ENCODE results near the gene POLD4. TPM values are rescaled to one million over a fixed set of nuclear protein-coding genes. Genes with fewer than 3 reads are reported as not detected.

Gene POLD4
- total RNA-seq, 1 experiment from 2014 or later = 95.1 TPM

DNA sequence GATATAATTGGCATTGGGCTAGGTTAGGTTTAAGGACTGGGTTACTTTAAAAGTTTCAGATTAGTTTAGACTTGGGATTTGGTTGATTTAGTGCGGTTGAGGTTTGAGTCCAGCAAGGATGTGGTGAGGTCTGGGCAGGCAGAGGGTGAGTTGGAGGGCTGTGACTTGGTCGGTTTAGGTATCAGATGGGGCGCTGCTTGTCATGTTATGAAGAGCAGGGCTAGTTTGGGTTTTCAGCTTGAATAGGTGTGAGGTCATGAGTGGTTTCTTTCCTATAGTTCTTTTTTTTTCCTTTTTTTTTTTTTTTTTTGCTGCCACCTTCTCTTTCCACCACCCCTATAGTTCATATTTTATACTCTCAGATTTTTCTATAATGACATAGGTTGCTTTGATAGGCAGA lies 15.3 kb upstream of the POLD4 start:
- Mint-ChIP-seq H3K27ac (ENCODE audit: unreplicated experiment) (no peak overlapping the region), H3K4me1 (ENCODE audit: low read depth, unreplicated experiment) (peaks cover 33% of the 10 kb centered on the region), H3K36me3 (ENCODE audit: insufficient read depth, unreplicated experiment) (peaks cover 45% of the 10 kb centered on the region), H3K4me3 (ENCODE audit: low read depth, unreplicated experiment) (no peak overlapping the region), H3K9me3 (ENCODE audit: low read depth, unreplicated experiment) (no peaks in the 10 kb centered on the region), H3K27me3 (ENCODE audit: unreplicated experiment) (no peaks in the 10 kb centered on the region)
- DNase-seq = no peak
- intact Hi-C loops (cut with micrococcal nuclease; ENCODE audit: unreplicated experiment) = no loop called here
- TF ChIP-seq, protein P1, sequence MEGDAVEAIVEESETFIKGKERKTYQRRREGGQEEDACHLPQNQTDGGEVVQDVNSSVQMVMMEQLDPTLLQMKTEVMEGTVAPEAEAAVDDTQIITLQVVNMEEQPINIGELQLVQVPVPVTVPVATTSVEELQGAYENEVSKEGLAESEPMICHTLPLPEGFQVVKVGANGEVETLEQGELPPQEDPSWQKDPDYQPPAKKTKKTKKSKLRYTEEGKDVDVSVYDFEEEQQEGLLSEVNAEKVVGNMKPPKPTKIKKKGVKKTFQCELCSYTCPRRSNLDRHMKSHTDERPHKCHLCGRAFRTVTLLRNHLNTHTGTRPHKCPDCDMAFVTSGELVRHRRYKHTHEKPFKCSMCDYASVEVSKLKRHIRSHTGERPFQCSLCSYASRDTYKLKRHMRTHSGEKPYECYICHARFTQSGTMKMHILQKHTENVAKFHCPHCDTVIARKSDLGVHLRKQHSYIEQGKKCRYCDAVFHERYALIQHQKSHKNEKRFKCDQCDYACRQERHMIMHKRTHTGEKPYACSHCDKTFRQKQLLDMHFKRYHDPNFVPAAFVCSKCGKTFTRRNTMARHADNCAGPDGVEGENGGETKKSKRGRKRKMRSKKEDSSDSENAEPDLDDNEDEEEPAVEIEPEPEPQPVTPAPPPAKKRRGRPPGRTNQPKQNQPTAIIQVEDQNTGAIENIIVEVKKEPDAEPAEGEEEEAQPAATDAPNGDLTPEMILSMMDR (IDR thresholded peaks at IDR 0.05; ENCODE audit: unreplicated experiment) = no peak
- CTCF ChIA-PET = no interaction called here
- no TSS peak for BruUV-seq (replicated peaks)

DNA sequence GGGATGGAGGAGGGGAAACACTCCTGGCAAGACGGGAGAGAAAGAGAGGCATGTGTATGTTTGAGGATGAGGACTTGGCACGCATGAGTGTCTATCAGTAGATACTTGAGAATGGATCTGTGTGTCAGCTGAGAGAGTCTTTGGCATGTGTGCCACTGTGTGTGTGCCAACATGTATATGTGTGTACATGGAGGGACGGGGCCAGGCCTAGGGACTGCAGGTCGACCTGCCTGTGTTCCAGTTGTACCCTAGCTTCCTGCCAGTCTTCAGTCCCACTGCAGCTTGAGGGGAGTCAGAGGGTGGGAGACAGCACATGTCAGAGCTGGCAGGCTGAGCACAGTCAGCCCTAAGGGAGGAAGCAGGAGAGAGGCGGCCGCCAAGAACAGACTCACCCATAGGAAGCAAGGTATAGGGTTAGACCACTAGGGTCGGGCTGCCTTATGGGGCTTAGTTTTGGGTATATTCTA lies 14.4 kb upstream of the POLD4 start:
- no TSS peak for BruUV-seq (replicated peaks)
- no peak overlapping the region for H3K4me3 Mint-ChIP-seq (ENCODE audit: low read depth, unreplicated experiment)
- no peaks in the 10 kb centered on the region for H3K27me3 Mint-ChIP-seq (ENCODE audit: unreplicated experiment)
- H3K36me3 Mint-ChIP-seq (ENCODE audit: insufficient read depth, unreplicated experiment) = peaks cover 39% of the 10 kb centered on the region
- H3K27ac Mint-ChIP-seq (ENCODE audit: unreplicated experiment) = no peak overlapping the region
- CTCF ChIA-PET = no interaction called here
- no peaks in the 10 kb centered on the region for H3K9me3 Mint-ChIP-seq (ENCODE audit: low read depth, unreplicated experiment)
- intact Hi-C loops (cut with micrococcal nuclease; ENCODE audit: unreplicated experiment) = no loop called here
- TF ChIP-seq, protein P1 (IDR thresholded peaks at IDR 0.05; ENCODE audit: unreplicated experiment) = no peak
- no peak for DNase-seq
- H3K4me1 Mint-ChIP-seq (ENCODE audit: low read depth, unreplicated experiment) = peaks cover 33% of the 10 kb centered on the region

DNA sequence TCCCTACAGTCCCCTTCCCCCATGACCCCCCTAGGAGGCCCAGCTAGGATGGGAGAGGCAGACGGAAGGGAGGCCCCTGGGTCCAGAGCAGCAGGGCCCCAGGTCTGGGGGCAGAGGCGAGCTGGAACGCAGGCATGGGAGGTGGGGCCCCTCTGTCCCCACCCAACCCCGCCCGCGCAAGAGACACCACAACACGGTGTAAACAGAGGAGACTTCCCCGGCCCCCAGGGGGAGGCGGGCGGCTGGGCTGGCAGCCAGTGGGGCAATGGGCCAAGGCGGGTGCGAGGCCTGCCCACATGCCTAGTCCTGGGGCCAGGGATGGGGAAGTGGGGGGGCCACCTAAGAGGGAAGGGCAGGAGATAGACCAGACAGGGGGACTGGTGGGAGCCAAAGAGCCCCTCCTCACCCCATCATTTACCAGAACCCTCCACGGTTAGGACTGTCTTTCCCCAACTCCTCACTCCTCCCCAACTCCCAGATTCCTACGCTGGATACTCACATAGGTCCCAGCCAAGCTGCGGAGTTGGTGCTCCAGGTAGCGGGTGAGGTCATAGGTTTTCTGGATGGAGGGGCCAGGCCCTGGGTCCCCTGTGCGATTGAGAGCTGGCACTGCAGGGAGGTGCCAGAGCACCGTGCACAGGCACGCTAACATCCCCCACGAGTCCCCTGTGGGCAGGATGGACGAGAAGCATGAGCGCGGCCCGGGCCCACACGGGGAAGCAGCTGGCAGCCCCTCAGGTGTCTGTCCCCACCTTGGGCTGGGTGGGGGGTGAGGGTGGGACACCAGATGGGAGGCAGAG lies 13.8 kb upstream of the POLD4 start:
- no TSS peak for BruUV-seq (replicated peaks)

DNA sequence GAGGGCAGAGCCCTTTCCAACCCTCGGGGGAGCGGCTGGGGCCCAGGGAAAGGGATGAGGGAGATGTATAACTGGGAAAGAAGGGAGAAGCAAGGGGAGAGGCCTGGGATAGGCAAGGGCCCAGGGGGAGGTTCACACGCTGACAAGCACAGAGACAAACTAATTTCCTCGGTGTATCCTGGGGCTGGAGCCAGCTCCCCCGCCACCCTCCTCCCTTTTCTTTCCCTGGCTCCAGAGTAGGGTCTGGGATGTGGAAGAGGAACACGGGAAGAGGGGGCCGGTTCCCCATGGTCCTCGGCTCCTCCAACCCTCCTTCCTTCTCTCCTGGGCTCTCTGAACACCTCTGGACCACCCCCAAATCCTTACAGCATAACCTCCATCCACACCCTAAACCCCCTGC lies 13.2 kb upstream of the POLD4 start:
- CTCF ChIA-PET = no interaction called here
- peaks cover 32% of the 10 kb centered on the region for H3K36me3 Mint-ChIP-seq (ENCODE audit: insufficient read depth, unreplicated experiment)
- H3K4me3 Mint-ChIP-seq (ENCODE audit: low read depth, unreplicated experiment) = no peak overlapping the region
- peaks cover 36% of the 10 kb centered on the region for H3K4me1 Mint-ChIP-seq (ENCODE audit: low read depth, unreplicated experiment)
- no peak for DNase-seq
- TF ChIP-seq, protein P1 (IDR thresholded peaks at IDR 0.05; ENCODE audit: unreplicated experiment) = no peak
- no TSS peak for BruUV-seq (replicated peaks)
- H3K27ac Mint-ChIP-seq (ENCODE audit: unreplicated experiment) = no peak overlapping the region
- no peaks in the 10 kb centered on the region for H3K27me3 Mint-ChIP-seq (ENCODE audit: unreplicated experiment)
- intact Hi-C loops (cut with micrococcal nuclease; ENCODE audit: unreplicated experiment) = no loop called here
- H3K9me3 Mint-ChIP-seq (ENCODE audit: low read depth, unreplicated experiment) = no peaks in the 10 kb centered on the region

More for the DNA sequence above, 13.8 kb upstream of the POLD4 start:
- TF ChIP-seq, protein P1 (IDR thresholded peaks at IDR 0.05; ENCODE audit: unreplicated experiment) = no peak
- Mint-ChIP-seq H3K4me3 (ENCODE audit: low read depth, unreplicated experiment) (no peak overlapping the region), H3K36me3 (ENCODE audit: insufficient read depth, unreplicated experiment) (peaks cover 38% of the 10 kb centered on the region), H3K4me1 (ENCODE audit: low read depth, unreplicated experiment) (peaks cover 35% of the 10 kb centered on the region), H3K27me3 (ENCODE audit: unreplicated experiment) (no peaks in the 10 kb centered on the region), H3K9me3 (ENCODE audit: low read depth, unreplicated experiment) (no peaks in the 10 kb centered on the region), H3K27ac (ENCODE audit: unreplicated experiment) (no peak overlapping the region)
- intact Hi-C loops (cut with micrococcal nuclease; ENCODE audit: unreplicated experiment) = no loop called here
- DNase-seq = no peak
- CTCF ChIA-PET = no interaction called here
